Right renal cortex interstitium (tissue), 3 donors: ENCODE results near the gene RECQL5. TPM values are rescaled to one million over a fixed set of nuclear protein-coding genes. Genes with fewer than 3 reads are reported as not detected.
"Not testable (repeated sequence)": the region's sequence is repeated elsewhere in the genome, so short reads cannot be mapped to it uniquely, and the experiment has no call there.

Experiments used
- DNase-seq, 3 donors: peaks; one replicate each; pipeline ENCODE4 v3.0.0-alpha.2; 2013; ENCODE audit warnings: low read depth in 3 of 3, low spot score in 2 of 3
- polyA plus RNA-seq, 3 donors: library from polyadenylated mRNA; unstranded; fragments of 120-200 nt; gene quantifications; one replicate each; pipeline ENCODE4 v1.2.1, GENCODE V29; 2013; ENCODE audit not compliant: insufficient read length in 3 of 3

The RECQL5 gene
- polyA plus RNA-seq, 3 donors, result 29.3 to 33.5 (median 32.7) TPM

DNA sequence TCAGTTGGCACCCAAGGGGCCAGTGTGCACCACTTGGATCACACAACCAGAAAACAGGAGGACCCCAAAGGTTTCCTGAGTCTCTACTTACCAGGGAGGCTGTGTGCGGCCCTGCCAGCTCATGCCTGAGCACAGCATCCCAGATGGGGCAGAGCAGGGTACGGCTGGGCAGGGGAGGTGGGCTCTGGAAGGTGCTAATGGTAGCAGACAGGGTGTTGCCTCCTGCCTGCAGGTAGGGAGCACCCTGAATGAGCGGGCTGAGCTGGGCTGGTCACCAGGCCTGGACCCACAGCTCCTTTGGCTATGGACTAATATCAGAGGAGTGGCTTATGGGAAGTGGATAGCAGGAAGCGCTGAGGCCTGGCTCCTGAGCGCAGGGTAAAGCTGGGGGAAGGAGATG, 14.6 kb downstream of the RECQL5 start:
- no peak for DNase-seq

DNA sequence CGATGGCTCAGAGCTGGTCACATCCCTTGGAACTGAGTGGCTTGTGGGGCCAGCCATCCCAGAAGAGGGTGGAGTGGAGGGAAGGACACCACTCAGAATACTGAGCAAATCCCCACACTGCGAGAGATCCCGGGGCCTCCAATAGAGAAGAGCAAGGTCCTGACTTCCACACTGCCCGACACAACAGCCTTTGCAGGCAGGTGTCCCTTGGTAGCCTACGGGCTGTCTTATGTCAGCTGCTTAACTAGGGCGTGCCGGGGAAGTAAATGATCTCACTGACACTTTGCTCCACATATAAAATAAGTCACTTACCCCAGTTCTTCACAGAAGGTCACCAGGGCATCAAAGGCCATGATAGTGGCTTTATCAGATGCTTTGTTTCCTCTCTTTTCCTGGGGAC, 16.1 kb downstream of the RECQL5 start:
- no peak for DNase-seq

DNA sequence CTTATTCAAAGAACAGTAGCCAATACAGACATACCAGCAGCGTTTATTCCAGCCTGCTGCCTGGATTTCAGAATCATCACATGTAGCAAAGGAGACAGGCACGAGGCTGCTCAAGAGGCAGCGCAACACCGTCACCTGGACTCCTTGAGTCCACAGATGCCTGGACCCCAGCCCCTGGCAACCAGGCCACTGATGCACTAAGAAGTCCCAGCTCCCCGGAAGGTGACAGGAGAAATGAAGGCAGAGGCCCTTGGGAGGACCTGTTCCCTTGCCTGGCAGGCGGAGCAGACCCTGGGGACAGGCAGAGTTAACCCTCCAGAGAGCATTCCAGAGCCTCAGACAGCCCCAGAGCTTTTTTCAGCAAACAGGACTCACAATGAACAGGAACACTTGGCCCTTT, 17.3 kb downstream of the RECQL5 start:
- DNase-seq, result no peak

DNA sequence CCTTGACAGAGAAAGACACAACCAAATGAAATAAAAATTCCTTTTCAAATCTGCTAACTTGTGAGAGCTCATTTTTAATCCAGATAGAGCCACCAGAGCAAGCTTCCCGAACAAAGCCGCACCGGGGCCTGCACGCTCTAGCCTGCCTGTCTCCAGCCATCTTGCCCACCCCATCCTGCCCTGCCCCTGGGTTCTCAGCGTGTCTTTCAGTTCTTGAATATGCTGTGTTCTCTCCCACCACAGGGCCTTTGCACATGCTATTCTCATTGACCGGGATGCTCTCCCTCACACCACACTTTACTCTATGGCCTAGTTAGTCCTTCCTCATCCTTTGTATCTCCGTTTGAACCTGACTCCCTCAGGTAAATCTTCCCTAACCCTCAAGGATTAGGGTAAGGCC, 19.0 kb downstream of the RECQL5 start:
- DNase-seq, result no peak

DNA sequence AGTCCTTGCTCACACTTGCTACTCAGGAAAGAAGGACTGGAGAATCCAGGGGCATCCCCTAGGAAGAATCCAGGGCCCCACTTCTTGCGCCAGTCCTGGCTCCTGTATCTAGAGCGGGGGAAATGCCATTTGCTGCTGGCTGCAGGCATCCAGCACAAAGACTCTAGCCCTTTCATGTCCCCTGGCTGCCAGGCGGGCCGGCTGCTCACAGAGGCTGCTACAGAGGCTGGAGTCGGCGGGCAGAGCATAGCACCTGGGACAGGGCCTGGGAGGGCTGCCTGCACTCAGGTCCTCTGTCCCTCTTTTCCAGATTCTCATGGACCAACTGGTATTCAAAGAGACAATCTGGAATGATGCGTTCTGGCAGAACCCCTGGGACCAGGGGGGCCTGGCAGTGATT, 19.9 kb downstream of the RECQL5 start:
- no peak for DNase-seq

DNA sequence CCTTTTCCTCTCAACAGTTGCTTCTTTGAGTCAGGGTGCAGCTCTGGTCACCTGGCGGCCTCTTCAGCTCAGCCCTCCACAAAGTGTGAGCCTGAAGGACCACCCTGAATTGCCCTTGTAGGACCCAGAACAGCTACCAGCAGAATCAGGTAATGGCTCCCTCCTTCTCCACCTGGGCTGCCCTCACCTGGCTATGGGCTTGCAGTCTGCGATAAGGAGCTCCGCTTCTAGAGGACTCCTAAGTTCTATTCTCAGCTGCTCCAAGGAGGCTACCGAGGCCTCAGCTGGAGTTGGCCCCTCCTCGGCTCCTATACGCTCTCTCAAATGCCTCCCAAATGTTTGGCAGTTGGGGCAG, 20.3 kb downstream of the RECQL5 start:
- no peak for DNase-seq

DNA sequence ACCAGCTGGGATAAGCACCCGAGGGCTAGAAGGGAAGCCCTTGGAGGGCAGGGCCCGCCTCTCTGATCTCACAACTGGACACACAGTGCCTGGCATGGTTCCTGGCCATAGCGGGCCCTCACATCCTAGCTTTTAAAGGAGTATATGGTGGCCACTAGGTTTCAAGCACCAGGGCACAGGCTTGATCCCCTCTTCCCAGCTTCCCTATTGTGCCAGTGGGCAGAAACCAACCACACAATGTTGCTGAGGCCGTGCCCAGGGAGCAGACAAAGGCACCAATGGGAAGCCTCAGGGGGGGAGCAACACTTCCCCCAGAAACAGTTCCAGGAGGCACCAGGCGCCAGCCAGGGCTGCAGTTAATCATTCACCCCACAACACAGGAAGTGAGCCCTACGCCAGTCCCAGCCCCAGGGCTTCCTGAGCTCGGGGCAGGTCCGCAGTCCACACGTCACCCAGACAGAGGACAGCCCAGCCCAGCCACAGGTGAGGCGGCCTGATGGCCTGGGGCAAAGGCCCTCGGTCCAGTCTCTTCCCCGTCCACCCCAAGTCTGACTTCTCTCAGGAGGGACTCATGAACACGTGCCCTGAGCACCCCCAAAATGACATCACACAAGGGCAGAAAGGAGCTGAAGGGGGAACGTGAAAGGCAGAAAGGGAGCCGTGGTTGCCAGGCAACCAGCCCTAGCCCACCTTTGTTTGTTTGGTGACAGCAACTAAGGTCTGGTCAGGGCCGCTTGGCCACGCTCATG, 20.9 kb downstream of the RECQL5 start:
- peak in 1 of 3 donors; percentile 49 for DNase-seq

DNA sequence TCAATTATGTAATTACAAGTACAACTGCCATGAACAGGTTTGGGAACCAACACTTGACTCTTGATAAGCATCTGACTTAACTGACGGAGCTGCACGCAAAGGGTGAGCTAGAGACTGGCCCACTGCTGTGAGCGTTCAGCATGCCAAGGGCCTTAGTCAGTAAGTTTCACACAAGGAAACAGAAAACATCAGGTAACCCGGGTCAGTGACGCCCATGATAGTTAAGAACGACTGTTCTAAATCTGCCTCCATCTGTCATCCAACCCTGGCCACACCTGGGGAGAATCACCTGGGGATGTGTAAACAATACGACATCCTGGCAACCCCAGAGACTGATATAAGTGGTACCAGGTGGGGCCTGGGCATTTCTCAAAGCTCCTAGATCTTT, 21.5 kb downstream of the RECQL5 start:
- no peak for DNase-seq

DNA sequence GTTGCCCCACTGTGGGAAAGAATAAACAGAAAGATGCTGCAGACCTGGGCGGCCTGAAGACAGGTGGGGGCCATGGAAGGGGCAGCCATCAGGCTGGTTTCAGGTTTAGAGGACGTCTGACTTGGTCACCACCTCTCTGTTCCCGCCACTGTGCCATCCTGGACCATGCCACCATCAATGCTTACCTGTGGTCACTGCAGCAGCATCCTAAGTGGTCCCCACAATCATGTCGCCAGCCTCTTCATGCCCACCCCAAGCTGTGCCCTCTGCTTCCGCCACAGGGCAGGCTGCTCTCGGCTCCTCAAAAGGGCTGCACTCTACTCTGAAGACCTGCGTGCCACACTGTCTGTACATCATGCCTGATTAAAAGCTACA, 23.3 kb downstream of the RECQL5 start:
- DNase-seq, result no peak

DNA sequence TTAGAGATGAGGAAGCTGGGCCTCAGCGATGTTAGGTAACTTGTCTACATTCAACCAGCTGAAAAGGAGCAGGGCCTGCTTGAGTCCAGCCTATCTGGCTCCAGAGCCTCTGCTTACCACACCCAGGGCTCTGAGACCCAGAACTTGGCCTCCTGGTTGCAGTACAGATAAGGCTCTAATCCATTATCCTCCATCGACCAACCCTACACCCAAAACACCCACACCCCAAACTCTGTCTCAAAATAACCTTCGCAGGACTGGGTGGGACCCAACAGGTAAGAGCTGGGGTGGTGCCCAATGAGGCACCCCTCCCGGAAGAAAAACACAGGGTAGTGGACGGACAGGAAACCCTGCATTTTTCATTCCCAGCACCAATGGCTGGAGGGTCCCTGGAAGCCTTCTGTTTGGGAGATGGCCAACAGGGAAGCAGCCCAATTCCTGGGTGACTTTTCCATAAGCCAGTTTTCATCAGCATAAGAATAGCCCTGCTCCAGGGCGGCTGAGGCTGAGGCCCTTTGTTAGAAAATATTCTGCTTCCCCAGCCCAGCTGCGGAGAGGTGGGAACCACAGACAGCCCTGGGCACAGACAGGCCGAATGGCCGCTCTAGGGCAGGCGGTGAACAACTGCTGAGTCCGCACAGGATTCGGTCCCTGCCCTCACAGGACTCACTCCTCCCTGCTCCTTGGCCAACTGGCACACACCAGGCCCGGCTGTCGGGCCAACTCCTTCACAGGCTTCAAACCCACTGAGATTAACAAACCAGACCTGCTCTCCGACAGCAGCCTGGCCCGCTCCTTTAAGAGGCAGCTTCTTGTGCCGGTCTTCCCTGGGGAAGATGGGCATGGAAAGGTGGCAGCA, 23.9 kb downstream of the RECQL5 start:
- no peak for DNase-seq

DNA sequence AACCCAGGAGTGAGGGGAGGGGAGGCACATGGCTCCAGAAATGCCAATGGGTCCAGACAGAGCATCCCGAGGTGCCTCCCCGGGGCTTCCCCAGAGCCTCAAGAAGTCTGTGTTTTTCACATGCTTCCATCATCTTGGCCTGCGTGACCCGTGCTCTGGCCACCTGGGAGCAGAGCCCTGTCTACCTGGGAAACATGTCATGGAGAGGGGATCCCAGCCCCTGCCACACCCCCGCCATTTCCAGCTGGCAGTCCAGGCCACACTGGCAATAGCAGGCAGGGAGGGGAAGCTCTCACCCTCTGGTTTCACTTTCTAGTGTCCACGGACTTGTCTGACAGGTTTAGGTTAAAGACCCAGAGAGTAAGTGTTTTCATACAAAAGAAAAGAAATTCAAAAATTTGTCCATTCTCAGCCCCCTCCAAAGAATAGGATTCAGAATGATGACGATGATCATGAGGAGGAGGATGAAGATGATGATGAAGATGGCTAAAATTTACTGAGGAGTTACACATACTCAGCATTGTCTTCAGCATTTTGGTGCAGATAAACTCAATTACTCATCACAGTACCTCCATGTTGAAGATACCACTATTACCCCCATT, 24.7 kb downstream of the RECQL5 start:
- DNase-seq, result no peak

DNA sequence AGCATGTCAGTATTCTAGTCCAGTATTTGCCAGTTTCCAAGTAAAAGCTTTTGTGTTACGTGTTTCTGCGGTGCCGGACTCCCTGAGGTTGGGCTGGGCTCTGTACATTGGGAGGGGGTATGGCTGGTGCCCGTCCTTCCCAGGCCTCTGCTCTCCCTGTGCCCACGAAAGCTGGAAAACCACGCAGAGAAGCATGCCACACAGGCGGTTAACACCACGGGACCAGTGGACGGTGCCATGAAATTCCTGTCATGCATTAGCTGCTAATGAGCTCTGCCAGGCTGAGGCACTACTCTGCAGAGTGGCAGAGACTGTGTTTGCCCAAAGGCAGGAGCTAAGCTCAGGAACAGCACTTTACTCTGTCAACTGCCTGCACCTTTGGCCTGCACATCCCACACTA, 25.6 kb downstream of the RECQL5 start:
- DNase-seq, result no peak

DNA sequence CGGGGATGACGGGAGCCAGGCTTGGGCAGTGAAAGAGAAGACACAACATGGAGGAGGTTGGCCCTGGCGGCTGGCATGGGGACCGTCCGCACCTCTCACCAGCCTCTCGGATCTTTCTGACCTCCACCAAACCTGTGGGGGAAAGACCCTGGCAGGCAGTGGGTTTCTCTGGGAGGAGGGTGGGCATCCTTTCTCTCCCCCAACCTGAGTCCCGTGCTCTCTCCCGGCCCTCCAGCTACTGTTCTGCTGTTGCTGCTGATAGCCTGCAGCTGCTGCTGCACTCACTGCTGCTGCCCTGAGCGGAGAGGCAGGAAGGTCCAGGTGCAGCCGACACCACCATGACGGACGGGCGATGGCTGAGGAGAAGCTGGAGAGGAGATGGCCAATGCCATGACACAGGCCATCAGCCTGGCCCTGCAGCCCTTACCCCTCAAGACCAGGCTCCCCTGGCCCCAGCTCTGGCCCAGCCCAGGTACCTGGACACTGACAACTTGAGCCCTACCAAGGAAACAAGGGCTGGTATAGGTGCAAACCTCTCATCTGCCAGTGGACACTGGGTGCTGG, 26.3 kb downstream of the RECQL5 start:
- DNase-seq, result no peak

DNA sequence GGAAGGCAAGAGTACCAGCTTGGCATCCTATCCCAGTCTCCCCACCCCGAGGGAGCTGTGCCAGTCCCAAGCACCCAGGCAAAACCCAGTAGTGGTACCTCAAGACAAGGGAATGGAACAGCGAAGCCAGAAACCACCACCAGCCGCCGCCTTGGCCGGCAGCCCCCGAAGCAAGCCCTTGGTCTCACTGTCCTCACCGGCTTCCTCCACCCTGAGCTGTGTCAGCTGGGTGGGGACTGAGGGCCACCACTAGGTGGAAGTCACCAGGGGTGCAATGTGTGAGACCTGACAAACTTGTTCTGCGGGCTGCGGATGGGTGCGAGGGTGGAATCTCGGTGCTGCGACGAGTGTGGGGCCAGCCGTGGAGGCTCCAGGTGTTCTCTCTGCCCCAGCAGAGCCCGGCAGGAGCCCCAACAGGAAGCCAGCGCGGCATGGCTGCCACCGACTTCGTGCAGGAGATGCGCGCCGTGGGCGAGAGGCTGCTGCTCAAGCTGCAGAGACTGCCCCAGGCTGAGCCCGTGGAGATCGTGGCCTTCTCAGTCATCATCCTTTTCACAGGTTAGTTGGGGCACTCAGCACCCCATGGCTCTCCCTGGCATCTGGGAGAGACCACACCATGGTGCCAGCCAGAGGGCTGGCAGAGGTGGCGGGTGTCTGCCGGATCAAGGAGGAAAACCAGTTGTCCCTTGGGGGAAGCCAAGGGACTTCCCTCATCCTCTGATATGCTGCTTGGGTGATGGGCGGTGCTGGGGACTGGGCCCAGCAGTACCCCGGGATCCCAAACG, 27.0 kb downstream of the RECQL5 start:
- DNase-seq, result no peak

DNA sequence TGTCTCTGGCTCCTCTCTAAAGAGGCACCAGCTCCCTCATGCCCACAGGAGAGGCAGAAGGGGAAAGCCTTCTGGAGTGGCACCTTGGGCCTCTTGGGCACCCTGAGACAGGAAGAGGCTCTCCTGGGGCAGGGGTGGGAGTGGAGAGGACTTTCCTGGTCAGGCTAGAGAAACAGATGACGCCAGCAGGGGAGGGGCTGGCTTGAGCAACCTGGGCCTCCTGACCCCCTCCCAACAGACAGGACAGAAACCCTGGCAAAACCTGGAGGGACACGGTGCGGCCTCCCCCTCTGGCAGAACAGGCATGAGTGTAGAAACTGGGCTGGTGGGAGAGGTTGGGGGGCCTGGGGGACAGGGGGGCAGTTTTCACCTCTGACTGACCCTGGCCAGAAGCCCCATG, 27.6 kb downstream of the RECQL5 start:
- DNase-seq, result no peak

DNA sequence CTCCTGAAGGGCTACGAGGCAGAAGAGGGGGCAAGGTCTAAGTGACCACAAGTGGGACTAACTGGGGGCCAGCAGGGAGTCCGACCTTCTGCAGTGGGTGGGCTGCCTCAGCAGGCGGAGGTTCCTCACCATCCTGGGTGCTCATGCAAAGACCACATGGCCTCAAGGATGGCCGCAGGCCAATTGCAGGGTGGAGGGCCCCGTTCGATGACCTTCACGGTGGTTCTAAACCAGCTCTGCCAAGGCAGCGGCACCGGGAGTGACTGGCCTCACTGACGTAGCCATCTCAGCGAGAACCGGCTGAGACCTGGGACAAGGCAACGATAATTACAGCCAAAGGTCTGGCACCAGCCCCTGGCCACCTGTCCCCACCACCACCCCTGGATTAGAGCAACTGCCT, 28.1 kb downstream of the RECQL5 start:
- no peak for DNase-seq

DNA sequence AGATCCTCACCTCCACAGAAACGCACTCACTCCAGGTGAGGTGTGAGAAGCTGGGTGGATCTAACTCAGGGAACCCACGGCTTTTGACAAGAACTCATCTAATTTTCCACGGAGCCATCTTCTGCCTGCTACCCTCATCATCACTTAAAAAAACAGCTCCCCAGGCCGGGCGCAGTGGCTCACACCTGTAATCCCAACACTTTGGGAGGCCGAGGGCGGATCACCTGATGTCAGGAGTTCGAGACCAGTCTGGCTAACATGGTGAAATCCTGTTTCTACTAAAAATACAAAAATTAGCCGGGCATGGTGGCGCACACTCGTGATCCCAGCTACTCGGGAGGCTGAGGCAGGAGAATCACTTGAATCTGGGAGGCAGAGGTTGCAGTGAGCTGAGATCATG, 28.9 kb downstream of the RECQL5 start:
- not testable (repeated sequence) for DNase-seq

DNA sequence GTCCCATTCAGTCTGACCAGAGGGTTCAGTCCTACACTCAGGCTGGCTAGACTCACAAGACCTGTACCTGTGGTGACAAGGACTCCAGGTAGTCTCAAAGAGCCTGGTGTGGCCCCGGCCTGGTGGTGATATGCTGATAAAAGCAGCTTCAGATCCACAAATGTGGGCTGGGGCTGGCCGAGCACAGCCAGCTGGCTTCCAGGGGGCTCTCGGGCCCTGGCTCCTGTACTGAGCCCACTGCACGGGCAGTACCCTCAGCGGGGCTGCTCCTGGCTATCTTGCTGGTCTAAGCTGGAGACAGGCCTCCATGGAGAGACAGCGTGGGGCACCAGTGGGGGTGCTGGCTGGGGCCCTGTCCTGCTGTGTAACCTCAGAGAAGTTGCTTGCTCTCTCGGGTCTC, 29.4 kb downstream of the RECQL5 start:
- no peak for DNase-seq

DNA sequence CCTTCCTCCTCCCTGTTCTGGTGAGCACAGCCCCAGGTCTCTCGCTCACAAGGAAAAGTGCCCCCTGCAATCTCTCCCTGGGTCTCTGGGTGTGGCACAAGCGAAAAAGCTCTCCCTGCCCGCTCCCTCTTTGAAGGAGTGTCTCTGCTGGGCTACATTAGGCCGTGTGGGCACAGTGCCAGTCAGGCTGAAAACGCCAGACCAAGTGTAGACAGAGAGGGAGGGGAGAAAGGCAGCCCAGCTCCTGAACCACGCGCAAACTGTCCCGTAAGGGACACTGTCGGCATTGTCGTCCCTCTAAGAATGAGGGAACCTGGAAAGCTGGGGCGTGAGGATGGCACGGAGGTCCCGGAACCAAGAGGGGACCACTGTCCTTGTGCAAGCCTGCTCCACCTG, 29.8 kb downstream of the RECQL5 start:
- DNase-seq, result no peak

DNA sequence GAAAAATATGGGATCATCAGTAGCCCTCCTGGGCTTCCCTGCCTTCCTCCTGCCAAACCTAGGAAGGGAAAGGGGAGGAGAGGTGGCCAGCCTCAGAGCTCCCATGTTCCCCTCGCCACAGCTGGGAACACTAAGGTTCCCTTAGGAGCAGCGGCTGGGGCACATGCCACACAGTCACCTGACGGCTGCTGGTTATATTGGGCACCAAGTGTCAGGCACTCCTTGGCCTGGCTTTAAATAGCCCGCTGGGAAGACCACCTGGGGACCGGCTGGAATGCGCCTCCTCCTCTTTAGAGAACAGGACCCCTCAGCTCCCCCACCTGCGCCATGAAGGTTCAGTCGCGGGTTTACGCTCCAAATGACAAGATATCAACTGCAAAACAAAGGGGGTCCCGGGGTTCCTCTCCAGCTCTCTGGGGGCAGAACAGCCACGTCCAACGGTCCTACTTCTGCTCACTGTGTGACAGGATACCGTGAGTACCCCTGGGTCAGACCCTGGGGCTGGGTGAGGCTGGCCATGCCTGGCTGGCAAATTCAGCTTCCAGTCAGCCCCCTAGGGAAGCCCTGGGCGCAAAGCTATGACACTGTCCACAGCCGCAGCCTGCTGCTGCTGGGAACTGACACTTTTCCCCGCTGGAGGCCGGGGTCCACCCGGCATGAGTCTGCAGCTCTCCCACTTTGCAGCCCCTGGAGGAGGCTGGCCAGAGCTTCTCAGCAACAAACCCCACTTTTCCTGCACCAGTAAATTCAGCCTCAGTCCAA, 30.4 kb downstream of the RECQL5 start:
- DNase-seq, result no peak
